HL-60 (cell line): Measurements from ENCODE around the gene PLBD2.

Experiments used
- CTCF ChIP-seq: IDR thresholded peaks from one replicate; pipeline ENCODE4 v1.5.1; 2011; ENCODE audit warnings: low read length, control low read depth, inconsistent platforms; ENCODE audit not compliant: insufficient read depth
- POLR2AphosphoS5 ChIP-seq: IDR thresholded peaks from 2 replicates; pipeline ENCODE4 v1.6.1; 2012; ENCODE audit warnings: low read depth

GRCh38 chr12:113386866-113387566 is 28.6 kb downstream of the PLBD2 start:
- TF ChIP-seq CTCF (no peak), POLR2AphosphoS5 (no peak)
